GM12891 (cell line): Measurements from ENCODE around the gene GIGYF1.

Experiments used
- DNase-seq: peaks from one replicate; pipeline ENCODE4 v3.0.0; 2011; ENCODE audit warnings: low spot score; ENCODE audit not compliant: insufficient read length
- FAIRE-seq: peaks from 2 replicates; lab custom pipeline; 2011; peaks lifted over from hg19 to GRCh38; lab: Jason Lieb, UNC
- PAX5 ChIP-seq: IDR thresholded peaks from 2 replicates; pipeline ENCODE4 v1.6.1; 2011; ENCODE audit warnings: low read length, moderate library complexity, mild to moderate bottlenecking; ENCODE audit not compliant: insufficient read depth, severe bottlenecking
- POLR2A ChIP-seq: IDR thresholded peaks from 2 replicates; pipeline ENCODE4 v1.6.1; 2011; ENCODE audit warnings: low read depth, low read length, control low read depth
- POLR2AphosphoS5 ChIP-seq: IDR thresholded peaks from 2 replicates; pipeline ENCODE4 v1.6.1; 2011; ENCODE audit warnings: low read depth, low read length, control low read depth
- POU2F2 ChIP-seq: IDR thresholded peaks from 2 replicates; pipeline ENCODE4 v1.6.1; 2011; ENCODE audit warnings: low read depth, mild to moderate bottlenecking, control low read depth, low read length, moderate library complexity
- SPI1 ChIP-seq: IDR thresholded peaks from 2 replicates; pipeline ENCODE4 v1.6.1; 2011; ENCODE audit warnings: low read depth, low read length, control low read depth
- TAF1 ChIP-seq: IDR thresholded peaks from 2 replicates; pipeline ENCODE4 v1.6.1; 2011; ENCODE audit warnings: low read depth, low read length, control low read depth

GIGYF1 gene

GRCh38 chr7:100655908-100656674 is 38.0 kb downstream of the GIGYF1 start, which contains the start of gene ACTL6B:
Gene ACTL6B, minus strand, starts transcription at chr7:100656448. Its CDS starts 94 bp downstream, at chr7:100656354.
- no peak for FAIRE-seq
- TF ChIP-seq SPI1: no peak
- no peak for TF ChIP-seq POLR2A
- no peak for TF ChIP-seq POU2F2
- TF ChIP-seq POLR2AphosphoS5: no peak
- TF ChIP-seq PAX5: no peak
- TF ChIP-seq TAF1: no peak
- DNase-seq: no peak

- no peak for DNase-seq
Observed at GRCh38 chr7:100654908-100655831, 38.9 kb downstream of the GIGYF1 start.

GRCh38 chr7:100649826-100650565 is 44.1 kb downstream of the GIGYF1 start:
- FAIRE-seq (peak; percentile 62), DNase-seq (no peak)
- TF ChIP-seq TAF1 (no peak), POU2F2 (no peak), POLR2A (no peak), PAX5 (no peak), POLR2AphosphoS5 (no peak)

More at GRCh38 chr7:100654908-100655831, 38.9 kb downstream of the GIGYF1 start:
- no peak for FAIRE-seq
- TF ChIP-seq POLR2AphosphoS5 (no peak), TAF1 (no peak), SPI1 (no peak), PAX5 (no peak), POLR2A (no peak), POU2F2 (no peak)

GRCh38 chr7:100642534-100642907 is 51.5 kb downstream of the GIGYF1 start:
- TF ChIP-seq POLR2A (no peak), POU2F2 (no peak), TAF1 (no peak), SPI1 (no peak), PAX5 (no peak), POLR2AphosphoS5 (no peak)
- peak; percentile 80 for DNase-seq
- peak; percentile 57 for FAIRE-seq

- DNase-seq: no peak
- no peak for FAIRE-seq
- no peak for TF ChIP-seq PAX5
- no peak for TF ChIP-seq TAF1
- TF ChIP-seq POLR2A: no peak
- no peak for TF ChIP-seq POU2F2
- no peak for TF ChIP-seq SPI1
- no peak for TF ChIP-seq POLR2AphosphoS5
Observed at GRCh38 chr7:100641860-100642533, 52.1 kb downstream of the GIGYF1 start.

- DNase-seq (no peak), FAIRE-seq (no peak)
- TF ChIP-seq PAX5: no peak
Observed at GRCh38 chr7:100641463-100641859, 52.6 kb downstream of the GIGYF1 start, which contains the start of gene TFR2. Gene TFR2, minus strand, starts transcription at chr7:100641552. Its CDS starts 43 bp downstream, at chr7:100641509.

GRCh38 chr7:100640517-100641440 is 53.3 kb downstream of the GIGYF1 start:
- no peak for TF ChIP-seq TAF1
- TF ChIP-seq POLR2A: no peak
- no peak for TF ChIP-seq PAX5
- no peak for TF ChIP-seq POLR2AphosphoS5
- no peak for TF ChIP-seq POU2F2
- TF ChIP-seq SPI1: no peak
- DNase-seq (no peak), FAIRE-seq (no peak)

- DNase-seq: no peak
- TF ChIP-seq POLR2A: no peak
- TF ChIP-seq POU2F2: no peak
- TF ChIP-seq SPI1: no peak
- TF ChIP-seq TAF1: no peak
- no peak for TF ChIP-seq PAX5
- no peak for TF ChIP-seq POLR2AphosphoS5
- no peak for FAIRE-seq
Observed at GRCh38 chr7:100639995-100640516, 54.0 kb downstream of the GIGYF1 start.
